HG02870 (cell line): ENCODE measurements around the gene FEM1A.
"Not testable (repeated sequence)": the region's sequence is repeated elsewhere in the genome, so short reads cannot be mapped to it uniquely, and the experiment has no call there.

Experiments used
- ATAC-seq: cut with Tn5 transposase; IDR thresholded peaks from one replicate; pipeline ENCODE4 v1.9.1; 2021; ENCODE audit warnings: mild to moderate bottlenecking, moderate library complexity; ENCODE audit not compliant: unreplicated experiment

Gene FEM1A

DNA sequence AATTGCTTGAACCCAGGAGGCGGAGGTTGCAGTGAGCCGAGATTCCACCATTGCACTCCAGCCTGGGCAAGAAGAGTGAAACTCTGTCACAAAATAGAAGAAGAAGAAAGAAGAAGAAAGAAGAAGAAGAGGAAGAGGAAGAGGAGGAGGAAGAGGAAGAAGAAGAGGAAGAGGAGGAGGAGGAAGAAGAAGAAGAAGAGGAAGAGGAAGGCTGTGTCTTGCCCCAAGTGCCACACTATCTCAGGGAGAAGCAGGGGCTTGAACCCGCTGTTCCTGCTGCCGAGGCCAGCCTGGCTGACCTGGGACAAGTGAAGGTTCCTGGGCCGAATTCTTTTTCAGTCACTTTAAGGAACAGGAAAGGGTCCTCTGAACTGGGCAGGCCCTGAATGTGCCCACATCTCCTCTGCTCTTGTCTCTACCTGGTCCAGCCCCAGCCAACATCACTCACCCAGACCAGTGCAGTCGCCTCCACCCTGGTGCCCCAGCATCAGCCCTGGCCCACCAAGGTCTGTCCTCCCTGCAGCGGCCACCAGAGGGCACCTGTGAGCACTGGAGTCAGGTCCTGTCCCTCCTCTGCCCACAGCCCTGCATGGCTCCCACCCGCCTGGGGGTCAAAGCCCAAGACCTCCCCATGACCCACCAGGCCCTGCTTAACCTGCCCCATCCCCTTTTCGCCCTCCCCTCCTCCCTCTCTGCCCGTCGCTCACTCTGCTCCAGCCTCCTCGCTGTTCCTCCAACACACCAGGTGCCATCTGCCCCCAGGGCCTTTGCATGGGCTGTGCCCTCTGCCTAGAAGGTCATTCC, 20.0 kb downstream of the FEM1A start:
- ATAC-seq, result no peak

DNA sequence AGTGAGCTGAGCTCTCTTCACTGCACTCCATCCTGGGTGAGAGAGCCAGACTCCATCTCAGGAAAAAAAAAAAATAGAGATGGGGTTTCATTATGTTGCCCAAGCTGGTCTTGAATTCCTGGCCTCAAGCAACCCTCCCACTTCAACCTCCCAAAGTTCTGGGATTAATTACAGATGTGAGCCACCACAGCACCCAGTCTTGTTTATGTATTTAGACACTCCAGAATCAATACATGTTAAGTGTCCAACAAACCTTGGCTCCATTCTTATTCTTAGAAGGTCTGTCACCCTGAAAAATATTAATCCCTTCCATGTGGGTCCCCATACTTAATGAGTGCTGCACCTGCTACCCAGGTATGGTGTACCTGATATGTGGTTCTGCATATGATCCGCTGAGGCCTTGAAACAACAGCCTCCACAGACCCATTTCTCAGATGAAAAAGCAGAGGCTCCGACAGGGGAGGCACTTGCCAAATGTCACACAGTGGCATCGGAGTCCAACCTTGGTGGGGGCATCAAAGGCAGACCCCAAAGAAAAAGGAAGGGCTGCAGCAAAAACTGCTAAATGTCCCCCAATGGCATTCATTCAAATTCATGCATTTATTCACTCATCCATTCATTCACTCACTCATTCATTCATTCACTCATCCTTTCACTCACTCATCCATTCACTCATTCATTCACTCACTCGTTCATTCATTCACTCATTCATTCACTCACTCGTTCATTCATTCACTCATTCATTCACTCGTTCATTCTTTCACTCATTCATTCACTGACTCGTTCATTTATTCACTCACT, 23.3 kb downstream of the FEM1A start:
- ATAC-seq, result no peak

DNA sequence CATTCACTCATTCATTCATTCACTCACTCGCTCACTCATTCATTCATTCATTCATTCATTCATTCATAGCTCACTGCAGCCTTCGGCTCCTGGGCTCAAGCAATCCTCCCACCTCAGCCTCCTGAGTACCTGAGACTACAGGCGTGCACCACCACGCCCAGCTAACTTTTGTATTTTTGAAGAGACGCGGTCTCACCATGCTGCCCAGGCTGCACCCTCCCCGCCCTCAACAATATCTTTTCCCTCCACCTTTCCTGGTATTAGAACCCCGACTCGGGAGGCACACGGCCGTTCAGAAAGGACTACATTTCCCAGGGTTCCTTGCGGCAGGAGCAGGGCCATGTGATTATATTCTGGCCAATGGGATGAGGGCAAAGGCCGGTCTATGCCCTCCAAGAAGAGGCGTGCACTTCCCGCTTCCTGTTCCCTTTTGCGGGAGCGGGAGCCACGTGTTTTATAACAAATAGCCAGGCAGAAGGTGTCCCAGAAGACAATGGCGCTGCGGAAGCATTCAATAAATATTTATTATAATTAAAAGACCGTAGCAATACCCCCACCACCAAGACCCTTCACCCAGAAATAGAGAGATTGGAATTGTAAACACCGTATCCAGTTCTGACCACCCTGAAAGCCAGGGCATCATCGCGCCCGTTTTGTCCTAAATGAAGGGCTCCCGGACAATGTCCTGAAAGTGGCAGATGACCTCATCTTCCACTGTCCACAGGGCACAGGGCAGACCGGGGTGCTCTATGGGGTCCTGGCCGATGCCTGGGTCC, 24.1 kb downstream of the FEM1A start:
- no peak for ATAC-seq

DNA sequence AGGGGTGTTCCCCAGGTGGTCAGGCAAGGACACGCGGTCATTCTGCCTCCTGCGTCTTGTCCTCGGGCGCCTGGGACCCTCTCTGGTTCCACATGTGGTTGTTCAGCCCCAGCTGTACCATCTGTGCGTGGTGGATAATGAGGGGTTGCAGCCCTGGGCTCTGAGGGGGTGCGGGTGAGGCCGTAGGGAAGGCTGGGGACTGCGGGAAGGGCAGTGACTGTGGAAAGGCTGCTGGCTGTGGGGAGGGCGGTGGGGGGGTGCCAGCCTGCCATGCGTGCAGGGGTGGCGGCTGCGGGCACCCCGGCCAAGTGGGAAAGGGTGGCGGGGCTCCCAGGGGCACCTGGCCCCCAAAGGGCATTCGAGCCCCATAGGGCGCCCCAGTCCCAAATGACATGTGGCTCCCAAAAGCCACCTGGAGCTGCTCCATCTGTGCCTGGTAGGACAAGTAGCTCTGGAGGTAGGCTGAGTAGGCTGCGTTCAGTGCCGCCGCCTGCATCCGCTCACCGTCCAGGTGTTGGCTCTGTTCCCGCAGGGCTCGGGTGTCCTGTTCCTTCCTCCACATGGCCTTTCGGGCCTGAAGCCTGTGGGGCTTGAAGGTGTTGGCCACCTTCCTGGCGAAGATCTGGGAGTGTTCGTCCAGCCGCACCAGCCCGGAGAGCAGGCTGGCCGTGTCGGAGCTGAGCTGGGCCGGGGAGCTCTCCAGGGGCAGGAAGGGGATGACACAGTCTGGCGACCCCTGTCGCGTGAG, 24.8 kb downstream of the FEM1A start:
- no peak for ATAC-seq

DNA sequence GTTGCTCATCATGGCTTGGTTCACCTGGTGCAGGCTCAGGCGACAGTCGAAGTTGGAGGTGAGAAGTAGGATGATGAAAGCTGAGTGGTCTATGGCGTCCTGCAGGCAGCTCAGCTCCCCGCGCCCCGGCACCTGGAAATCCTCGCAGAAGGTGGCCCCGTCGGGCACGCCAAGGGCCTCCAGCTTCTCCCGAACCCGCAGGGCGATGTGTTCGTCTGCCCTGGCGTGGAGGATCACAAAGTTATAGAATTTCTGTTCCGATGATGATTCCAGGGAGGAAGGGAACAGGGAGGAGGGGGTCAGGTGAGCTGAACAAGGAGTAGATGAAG, 25.4 kb downstream of the FEM1A start:
- no peak for ATAC-seq

DNA sequence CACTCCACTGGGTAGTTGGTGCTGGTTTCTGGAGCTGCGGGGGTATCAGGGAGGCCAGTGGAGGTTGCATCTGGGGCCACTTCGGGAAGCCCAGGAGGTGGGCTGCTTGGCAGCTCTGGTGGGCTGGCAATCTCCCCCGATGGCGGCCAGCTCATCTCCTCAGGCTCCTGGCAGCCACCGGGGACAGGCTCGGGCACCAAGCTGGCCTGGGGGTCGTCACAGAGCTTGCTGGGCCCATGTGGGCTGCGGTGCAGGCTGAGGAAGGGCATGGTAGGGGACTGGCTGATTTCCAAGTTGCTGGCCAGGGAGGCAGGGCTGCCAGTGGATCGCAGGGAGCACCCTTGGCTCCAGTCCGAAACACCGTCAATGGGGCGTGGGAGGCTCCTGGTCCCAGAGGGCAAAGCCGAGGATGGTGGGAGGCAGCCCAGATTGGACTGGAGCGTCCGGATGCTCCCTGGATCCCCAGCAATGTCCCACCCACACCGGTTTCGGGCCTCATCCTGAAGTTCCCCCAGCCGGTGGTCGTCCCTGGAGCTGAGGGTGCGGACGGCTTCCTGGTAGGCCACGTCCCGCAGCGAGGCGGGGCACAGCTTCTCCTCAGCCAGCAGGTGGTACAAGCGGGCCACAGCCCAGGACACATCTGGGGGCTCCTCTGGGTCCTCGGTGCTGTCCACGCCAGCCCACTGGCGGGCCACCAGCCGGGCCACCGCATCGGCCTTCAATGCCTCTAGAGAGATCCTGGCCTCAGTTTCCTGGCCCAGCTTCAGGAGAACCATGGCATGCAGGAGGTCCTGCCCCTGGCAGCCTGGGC, 26.1 kb downstream of the FEM1A start:
- ATAC-seq, result no peak

DNA sequence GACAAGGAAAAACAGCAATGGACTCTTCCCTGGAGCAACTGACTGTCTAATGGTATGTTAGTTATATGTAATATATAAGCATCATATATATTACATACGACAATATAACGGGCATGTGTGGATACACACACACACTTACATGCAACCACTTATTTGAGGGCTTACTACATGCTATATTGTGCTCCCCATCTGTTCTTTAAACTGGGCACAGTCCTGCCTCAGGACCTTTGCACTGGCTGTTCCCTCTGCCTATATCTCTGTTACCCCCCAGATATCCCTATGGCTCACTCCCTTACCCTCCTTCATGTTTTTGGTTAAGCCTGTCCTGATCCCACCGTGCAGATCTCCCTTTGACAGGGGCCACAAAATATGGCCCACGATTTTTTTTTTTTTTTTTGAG, 29.7 kb downstream of the FEM1A start:
- no peak for ATAC-seq

DNA sequence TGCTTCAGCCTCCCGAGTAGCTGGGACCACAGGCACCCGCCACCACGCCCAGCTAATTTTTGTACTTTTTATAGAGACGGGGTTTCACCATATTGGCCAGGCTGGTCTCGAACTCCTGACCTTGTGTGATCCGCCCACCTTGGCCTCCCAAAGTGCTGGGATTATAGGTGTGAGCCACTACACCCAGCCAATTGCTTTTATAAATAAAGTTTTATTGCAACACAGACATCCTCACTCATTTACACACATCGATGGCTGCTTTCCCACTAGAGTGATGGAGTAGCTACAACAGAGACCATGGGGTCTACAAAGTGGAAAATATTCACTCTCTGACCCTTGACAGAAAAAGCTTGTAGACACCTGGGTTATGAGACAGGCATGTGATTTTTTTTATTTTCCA, 30.8 kb downstream of the FEM1A start:
- not testable (repeated sequence) for ATAC-seq

DNA sequence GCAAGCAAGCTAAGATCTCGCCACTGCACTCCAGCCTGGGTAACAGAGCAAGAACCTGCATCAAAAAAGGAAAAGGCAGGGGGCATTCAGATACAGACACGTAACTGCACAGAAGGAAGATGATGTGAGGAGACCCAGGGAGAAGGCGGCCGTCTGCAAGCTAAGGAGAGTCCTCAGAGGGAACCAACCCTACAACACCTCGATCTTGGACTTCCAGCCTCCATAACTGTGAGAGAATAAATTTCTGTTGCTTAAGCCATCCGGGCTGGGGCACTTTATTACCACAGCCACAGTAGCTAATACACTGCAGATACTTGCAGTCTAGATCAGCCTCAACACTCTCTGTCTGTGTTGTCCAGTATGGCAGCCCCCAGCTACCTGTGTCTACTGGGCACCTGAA, 32.0 kb downstream of the FEM1A start:
- ATAC-seq, result no peak

DNA sequence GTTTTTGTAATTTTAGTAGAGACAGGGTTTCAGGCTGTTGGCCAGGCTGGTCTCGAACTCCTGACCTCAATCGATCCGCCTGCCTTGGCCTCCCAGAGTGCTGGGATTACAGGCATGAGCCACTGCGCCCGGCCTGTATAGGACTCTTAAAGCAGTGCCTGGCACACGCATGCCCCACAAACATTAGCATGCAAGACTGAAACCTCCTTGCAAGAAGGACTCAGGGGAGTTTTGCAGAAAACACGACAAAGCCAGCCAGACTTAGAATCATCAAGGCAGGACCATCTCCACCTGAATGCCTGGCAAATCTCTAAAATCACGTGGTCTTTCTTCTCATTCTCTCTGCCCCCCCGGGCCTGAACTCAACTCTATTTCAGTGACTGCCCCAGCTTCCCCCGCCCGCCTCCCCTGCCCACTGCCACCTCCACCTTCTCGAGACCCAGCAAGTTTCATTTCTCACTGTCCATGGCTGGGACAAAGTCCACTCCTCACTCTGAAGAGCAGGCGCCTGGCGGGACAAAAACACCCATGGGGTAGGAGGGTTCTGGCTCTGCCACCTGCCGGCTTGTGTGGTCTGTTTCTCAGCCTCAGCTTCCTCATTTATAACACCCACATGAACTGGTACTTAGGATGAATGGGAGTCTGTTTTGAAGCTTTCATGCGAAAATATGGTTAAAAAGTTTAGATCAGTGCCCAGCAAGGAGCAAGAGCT, 37.6 kb downstream of the FEM1A start:
- ATAC-seq, result no peak

DNA sequence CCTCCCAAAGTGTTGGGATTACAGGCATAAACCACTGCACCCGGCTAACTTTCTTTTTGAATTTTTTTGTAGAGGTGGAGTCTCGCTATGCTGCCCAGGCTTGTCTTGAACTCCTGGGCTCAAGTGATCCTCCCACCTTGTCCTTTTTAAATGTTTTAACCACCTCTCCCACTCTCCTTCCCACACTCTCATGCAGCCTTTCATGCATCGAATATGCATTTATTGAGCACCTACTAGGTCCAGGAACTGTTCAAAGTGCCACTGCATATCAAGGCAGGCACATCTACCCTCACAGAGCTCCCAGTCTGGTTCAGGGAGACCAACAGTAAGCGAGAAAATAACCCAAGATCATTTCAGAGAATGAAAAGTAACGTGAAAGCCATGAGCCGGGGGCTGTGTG, 38.8 kb downstream of the FEM1A start:
- no peak for ATAC-seq

DNA sequence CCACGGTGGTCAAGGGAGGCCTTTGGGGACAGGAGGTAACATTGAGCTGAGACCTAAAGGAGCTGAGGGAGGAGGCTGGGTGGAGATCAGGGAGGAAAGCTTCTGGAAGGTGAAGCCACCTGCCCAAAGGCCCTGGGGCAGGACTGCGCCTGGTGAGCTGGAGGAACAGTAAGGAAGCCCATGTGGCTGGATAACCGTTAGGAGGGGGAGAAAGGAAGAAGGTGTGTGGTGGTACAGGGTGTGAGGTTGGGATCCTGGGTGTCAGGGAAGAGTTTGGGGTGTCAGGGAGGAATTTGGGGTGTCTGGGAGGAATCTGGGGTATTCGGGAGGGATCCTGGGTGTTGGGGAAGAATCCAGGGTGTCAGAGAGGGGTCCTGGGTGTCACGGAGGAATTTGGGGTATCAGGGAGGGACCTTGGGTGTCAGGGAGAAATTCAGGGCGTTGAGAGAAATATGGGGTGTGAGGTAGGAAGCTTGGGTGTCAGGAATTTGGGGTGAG, 39.3 kb downstream of the FEM1A start:
- ATAC-seq, result no peak

DNA sequence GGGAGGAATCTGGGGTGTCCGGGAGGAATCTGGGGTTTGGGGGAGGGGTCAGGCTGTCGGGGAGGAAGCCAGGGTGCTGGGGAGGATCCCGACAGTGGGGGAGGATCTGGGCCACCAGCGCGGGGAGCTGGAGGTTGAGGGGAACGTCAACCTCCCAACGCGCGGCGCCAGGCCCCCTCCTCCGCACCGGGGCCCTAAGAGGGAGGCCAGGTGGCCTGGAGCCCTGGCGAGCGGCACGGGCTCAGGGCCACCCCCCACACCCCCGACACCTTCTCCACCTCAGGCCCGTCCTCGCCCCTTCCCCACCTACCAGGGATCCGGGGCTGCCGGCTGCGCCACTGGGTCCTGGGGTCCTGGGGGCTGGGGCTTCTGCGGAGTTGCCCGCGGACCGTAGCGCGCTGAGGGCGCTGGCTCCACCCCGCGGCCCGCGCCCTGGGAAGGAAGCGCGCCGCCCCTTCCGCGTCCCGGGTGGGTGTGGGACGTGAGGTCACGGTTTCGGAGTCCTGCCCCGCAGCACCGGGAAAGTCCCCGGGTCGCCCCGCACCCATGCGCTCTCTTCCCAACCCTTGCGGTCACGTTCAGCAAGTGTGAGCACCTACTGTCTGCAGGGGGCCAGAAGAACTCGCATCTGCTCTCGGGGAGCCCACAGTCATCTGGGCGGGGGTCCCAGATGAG, 39.9 kb downstream of the FEM1A start, which contains the start of gene TICAM1:
Gene TICAM1 (minus strand): TSS at position 409 of the 675 bp plus-strand sequence. CDS start 13,335 bp downstream, outside the sequence.
- ATAC-seq, result peak; percentile 63

DNA sequence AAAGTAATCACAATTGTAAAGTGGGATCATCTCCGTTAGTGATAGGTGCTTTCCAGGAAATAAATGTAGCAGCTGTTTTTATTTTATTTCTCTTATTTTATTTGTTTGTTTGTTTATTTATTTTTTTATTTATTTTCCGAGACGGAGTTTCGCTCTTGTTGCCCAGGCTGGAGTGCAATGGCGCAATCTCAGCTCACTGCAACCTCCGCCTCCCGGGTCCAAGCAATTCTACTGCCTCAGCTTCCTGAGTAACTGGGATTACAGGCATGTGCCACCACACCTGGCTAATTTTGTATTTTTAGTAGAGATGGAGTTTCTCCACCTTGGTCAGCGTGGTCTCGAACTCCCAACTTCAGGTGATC, 40.4 kb downstream of the FEM1A start:
- not testable (repeated sequence) for ATAC-seq

DNA sequence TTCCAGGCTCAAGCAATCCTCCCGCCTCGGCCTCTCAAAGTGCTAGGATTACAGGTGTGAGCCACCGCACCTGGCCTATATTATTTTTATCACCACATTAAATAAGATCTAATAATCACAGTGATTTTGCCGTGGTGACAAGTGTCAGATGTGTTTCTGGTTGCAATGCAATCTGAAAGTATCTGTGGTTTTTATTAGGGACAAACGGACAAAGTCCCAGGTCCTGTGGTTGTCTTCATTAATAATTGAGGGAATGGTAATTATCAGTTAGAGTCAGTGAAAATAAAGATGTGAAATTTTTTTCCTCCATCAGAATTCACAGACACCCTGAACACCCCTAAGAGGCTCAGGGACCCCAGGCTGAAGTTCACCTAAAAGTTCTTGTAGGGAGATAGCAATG, 41.2 kb downstream of the FEM1A start:
- ATAC-seq, result no peak

DNA sequence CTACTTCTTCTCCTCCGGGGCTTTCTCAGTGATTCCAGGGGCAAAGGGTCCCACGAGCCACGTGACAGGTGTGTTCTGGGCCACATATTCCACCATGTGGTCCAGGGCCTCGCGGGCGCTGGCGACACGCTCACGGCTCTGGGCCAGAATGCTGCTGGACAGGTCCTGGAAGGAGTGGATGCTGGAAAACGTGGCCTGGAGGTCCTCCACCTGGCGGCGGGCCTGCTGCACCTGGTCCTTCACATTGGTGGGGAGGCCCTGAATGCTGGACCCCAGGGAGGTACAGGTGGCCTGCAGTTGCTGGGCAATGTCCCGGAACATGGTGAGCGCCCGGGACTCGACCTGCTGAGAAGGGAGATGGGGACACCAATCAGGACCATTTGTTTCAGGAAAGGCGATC, 47.7 kb downstream of the FEM1A start:
- ATAC-seq, result no peak

DNA sequence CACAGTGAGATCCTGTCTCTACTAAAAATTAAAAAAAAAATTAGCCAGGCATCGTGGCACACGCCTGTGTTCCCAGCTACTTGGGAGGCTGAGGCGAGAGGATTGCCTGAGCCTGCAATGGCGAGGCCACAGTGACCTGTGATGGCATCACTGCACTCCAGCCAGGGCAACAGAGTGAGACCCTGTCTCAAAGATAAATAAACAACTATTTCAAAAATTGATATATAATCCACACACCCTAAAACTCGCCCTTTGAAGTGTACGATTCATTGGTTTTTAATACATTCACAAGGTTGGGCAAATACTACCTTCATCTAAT, 52.1 kb downstream of the FEM1A start:
- no peak for ATAC-seq

DNA sequence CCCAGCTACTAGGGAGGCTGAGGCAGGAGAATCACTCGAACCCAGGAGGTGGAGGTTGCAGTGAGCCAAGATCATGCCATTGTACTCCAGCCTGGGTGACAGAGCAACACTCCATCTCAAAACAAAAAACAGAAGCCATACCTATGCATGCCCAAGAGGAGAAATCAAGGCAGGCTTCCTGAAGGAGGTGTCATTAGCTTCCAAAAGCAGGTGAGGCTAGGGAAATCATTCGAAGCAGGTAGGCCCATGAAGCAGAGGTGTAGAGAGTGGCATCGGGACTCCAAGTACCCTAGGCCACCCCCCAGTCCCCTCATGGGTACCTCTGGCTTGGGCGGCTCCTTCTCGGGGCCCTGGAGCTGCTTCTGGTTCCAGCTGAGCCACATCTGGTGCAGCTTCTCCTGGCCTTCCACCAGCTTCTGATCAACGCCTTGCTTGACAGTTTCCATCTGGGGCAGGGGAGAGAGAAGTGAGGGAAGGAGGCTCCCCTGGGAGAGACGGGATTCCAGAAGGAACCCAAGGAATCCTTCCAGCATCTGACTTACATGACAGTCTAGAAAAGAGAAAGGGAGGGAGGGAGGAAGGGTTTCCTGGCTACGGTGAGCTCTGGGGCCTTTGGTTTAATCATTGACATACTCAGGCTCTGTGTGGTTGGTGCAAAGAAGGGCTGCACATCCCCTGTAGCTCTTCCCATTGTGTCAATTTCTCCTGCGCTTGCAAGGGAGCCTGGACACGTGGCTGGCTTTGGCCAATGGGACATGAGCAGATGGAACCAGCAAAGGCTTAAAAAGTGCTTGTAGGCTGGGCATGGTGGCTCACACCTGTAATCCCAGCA, 53.0 kb downstream of the FEM1A start:
- no peak for ATAC-seq
